HepG2 (cell line): ENCODE measurements around the gene C1orf50. TPM values are rescaled to one million over a fixed set of nuclear protein-coding genes. Genes with fewer than 3 reads are reported as not detected.

Experiments
- IRF1 ChIP-seq: sonication (generic); formaldehyde crosslinking; IDR thresholded peaks from 2 replicates; pipeline ENCODE4 v1.4.0; 2020; ENCODE audit warnings: low read depth, mild to moderate bottlenecking, missing genetic modification reagents
- KLF9 ChIP-seq: IDR thresholded peaks from 2 replicates; pipeline ENCODE4 v1.6.1; 2016; ENCODE audit warnings: low read depth
- NFE2L1 ChIP-seq: sonication (generic); formaldehyde crosslinking; IDR thresholded peaks from 2 replicates; pipeline ENCODE4 v1.4.0; 2020; ENCODE audit warnings: missing genetic modification reagents, mild to moderate bottlenecking, borderline replicate concordance
- ZBED4 ChIP-seq: sonication (generic); formaldehyde crosslinking; IDR thresholded peaks from 2 replicates; pipeline ENCODE4 v1.4.0; 2020; ENCODE audit warnings: missing genetic modification reagents, borderline replicate concordance
- ZNF232 ChIP-seq: sonication (generic); formaldehyde crosslinking; IDR thresholded peaks from 2 replicates; pipeline ENCODE4 v1.4.0; 2020; ENCODE audit warnings: missing genetic modification reagents, borderline replicate concordance
- ZNF234 ChIP-seq: sonication (generic); formaldehyde crosslinking; conservative IDR thresholded peaks from 2 replicates; pipeline ENCODE4 v1.5.1; 2020; ENCODE audit warnings: mild to moderate bottlenecking, missing genetic modification reagents
- ZNF276 ChIP-seq: sonication (generic); formaldehyde crosslinking; IDR thresholded peaks from 2 replicates; pipeline ENCODE4 v1.4.0; 2020; ENCODE audit warnings: mild to moderate bottlenecking, low read depth, missing genetic modification reagents
- polyA plus RNA-seq, 8 experiments: library from polyadenylated mRNA; depleted of rRNA in 3 of 8; stranded (reverse) in 7 of 8; unstranded in 1 of 8; fragments of >200 nt; fragmentation: Illumina TruSeq in 4 of 8; extraction: Trizol in 4 of 8; gene quantifications; 2 replicates each; pipeline versions ENCODE4 v1.2.1 to v1.2.3, GENCODE V29; 2011 to 2016; ENCODE audit warnings: low read depth in 4 of 8, missing spikeins in 1 of 8, mixed read lengths in 1 of 8; ENCODE audit not compliant: insufficient read depth in 1 of 8
- total RNA-seq, 5 experiments: library from RNA; depleted of rRNA; stranded (reverse); fragments of >200 nt; fragmentation: Illumina TruSeq; extraction: Trizol; gene quantifications; 2 replicates each; pipeline ENCODE4 v1.2.3, GENCODE V29; 2016; ENCODE audit warnings: low read depth in 1 of 5
- TF ChIP-seq, protein P1 (sequence below), 2 experiments: sonication (generic) in 1 of 2; formaldehyde crosslinking in 1 of 2; IDR thresholded peaks; 2 replicates each; pipeline versions ENCODE4 v1.6.1 to v1.9.0; 2014 to 2022; ENCODE audit warnings: antibody characterized with exemption in 1 of 2, borderline replicate concordance in 1 of 2, inconsistent platforms in 1 of 2, low read depth in 1 of 2, missing genetic modification reagents in 1 of 2
- TF ChIP-seq, protein P2 (sequence below): sonication (generic); formaldehyde crosslinking; IDR thresholded peaks from 2 replicates; pipeline ENCODE4 v1.4.0; 2020; ENCODE audit warnings: mild to moderate bottlenecking, missing genetic modification reagents
- TF ChIP-seq, protein P3 (sequence below): sonication (generic); formaldehyde crosslinking; IDR thresholded peaks from 2 replicates; pipeline ENCODE4 v1.5.0; 2020; ENCODE audit warnings: mild to moderate bottlenecking, missing genetic modification reagents

Gene C1orf50
- total and polyA plus RNA-seq, 2 of the 13 experiments (the other 11 are each of a cell fraction or from before 2014, with no cell fraction given) = 4.3 to 4.8 TPM

DNA sequence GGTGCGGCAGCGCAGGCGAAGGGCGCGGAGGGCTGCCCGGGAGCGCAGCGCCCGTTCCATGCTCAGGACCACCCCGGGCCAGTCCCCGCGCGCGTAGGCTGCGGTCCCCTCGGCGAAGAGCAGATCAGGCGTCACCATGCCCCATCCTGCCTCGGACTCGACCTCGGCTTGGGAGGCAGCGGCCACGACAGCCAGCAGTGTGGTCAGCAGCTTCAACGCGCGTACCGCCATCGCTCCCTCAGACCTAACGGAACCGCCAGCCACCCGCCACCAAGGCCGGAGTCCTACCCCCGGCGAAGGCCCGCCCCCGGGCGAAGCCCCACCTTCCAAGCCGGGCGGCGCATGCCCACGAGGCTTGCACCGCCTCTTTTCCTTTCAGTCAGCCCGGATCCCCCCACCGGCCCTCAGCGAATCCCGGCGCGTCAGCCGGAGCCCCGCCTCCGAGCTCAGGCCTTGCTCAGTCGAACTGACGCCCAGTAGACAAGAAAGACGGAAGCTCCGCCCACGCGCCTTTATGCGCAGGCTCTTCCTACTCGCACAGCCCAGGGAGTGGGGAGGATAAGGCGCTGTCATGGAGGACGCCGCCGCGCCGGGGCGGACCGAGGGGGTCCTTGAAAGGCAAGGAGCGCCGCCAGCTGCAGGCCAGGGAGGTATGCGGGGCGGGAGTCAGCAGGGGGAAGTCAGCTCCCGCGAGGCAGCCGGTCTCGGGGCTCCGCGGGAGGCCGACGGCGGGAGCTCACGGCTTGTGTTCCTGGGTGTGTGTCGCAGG lies at the start of gene C1orf50, which contains the start of gene P3H1 (continued):
- TF ChIP-seq, protein P1, sequence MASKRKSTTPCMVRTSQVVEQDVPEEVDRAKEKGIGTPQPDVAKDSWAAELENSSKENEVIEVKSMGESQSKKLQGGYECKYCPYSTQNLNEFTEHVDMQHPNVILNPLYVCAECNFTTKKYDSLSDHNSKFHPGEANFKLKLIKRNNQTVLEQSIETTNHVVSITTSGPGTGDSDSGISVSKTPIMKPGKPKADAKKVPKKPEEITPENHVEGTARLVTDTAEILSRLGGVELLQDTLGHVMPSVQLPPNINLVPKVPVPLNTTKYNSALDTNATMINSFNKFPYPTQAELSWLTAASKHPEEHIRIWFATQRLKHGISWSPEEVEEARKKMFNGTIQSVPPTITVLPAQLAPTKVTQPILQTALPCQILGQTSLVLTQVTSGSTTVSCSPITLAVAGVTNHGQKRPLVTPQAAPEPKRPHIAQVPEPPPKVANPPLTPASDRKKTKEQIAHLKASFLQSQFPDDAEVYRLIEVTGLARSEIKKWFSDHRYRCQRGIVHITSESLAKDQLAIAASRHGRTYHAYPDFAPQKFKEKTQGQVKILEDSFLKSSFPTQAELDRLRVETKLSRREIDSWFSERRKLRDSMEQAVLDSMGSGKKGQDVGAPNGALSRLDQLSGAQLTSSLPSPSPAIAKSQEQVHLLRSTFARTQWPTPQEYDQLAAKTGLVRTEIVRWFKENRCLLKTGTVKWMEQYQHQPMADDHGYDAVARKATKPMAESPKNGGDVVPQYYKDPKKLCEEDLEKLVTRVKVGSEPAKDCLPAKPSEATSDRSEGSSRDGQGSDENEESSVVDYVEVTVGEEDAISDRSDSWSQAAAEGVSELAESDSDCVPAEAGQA (IDR thresholded peaks at IDR 0.05; ENCODE audit: low read depth) = no peak
- TF ChIP-seq, protein P1 (CRISPR knock-in tag; IDR thresholded peaks at IDR 0.05; ENCODE audit: borderline replicate concordance) = no peak
- TF ChIP-seq NFE2L1 (CRISPR knock-in tag) (0 out of 2 replicates have a peak, but pooled peaks have one; percentile 49), KLF9 (CRISPR knock-in tag) (peak; percentile 29; the same call in 1 of the 2 replicates), IRF1 (CRISPR knock-in tag) (0 out of 2 replicates have a peak, but pooled peaks have one; percentile 52), ZNF232 (CRISPR knock-in tag) (0 out of 2 replicates have a peak, but pooled peaks have one; percentile 34), ZBED4 (no peak), ZNF276 (CRISPR knock-in tag) (peak; percentile 62; the same call in 1 of the 2 replicates), ZNF234 (CRISPR knock-in tag) (0 out of 2 replicates have a peak, but pooled peaks have one; percentile 60)
- TF ChIP-seq, protein P2, sequence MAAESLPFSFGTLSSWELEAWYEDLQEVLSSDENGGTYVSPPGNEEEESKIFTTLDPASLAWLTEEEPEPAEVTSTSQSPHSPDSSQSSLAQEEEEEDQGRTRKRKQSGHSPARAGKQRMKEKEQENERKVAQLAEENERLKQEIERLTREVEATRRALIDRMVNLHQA = no peak
- TF ChIP-seq, protein P3, sequence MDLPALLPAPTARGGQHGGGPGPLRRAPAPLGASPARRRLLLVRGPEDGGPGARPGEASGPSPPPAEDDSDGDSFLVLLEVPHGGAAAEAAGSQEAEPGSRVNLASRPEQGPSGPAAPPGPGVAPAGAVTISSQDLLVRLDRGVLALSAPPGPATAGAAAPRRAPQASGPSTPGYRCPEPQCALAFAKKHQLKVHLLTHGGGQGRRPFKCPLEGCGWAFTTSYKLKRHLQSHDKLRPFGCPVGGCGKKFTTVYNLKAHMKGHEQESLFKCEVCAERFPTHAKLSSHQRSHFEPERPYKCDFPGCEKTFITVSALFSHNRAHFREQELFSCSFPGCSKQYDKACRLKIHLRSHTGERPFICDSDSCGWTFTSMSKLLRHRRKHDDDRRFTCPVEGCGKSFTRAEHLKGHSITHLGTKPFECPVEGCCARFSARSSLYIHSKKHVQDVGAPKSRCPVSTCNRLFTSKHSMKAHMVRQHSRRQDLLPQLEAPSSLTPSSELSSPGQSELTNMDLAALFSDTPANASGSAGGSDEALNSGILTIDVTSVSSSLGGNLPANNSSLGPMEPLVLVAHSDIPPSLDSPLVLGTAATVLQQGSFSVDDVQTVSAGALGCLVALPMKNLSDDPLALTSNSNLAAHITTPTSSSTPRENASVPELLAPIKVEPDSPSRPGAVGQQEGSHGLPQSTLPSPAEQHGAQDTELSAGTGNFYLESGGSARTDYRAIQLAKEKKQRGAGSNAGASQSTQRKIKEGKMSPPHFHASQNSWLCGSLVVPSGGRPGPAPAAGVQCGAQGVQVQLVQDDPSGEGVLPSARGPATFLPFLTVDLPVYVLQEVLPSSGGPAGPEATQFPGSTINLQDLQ (CRISPR knock-in tag) = 0 out of 2 replicates have a peak, but pooled peaks have one; percentile 8
